Endothelial cell of umbilical vein (primary cell): ENCODE data around the gene SIDT1. TPM values are rescaled to one million over a fixed set of nuclear protein-coding genes. Genes with fewer than 3 reads are reported as not detected.

Experiments used
- BruUV-seq: library from RNA; stranded (reverse); fragments of 400-500 nt; replicated peaks from 2 replicates; lab custom pipeline; 2021; lab: Mats Ljungman, UMichigan
- CTCF ChIA-PET: fragments of 300-600, 350-600 bp; sonication (Branson Sonifier 250); formaldehyde crosslinking; loops from one replicate; lab custom pipeline; 2021; ENCODE audit warnings: antibody characterized with exemption, inconsistent platforms; lab: Charles Lee
- POLR2A ChIA-PET: fragments of 300-600, 350-600 bp; sonication (Branson Sonifier 250); formaldehyde crosslinking; loops from one replicate; lab custom pipeline; 2021; ENCODE audit warnings: antibody characterized with exemption, inconsistent platforms; lab: Charles Lee
- DNase-seq: peaks from one replicate; pipeline ENCODE4 v3.0.0-alpha.2; 2011; ENCODE audit warnings: low read depth, low spot score
- FAIRE-seq: peaks from 2 replicates; lab custom pipeline; 2011; peaks lifted over from hg19 to GRCh38; lab: Jason Lieb, UNC
- H2AFZ ChIP-seq: 2 replicates; pipeline ENCODE4 v1.6.0; 2012; ENCODE audit warnings: low read depth, low read length, control low read depth, inconsistent platforms
- H3K27ac ChIP-seq: 2 replicates; pipeline ENCODE4 v1.5.1; 2011; ENCODE audit warnings: low read depth, mild to moderate bottlenecking, control low read depth, low read length, moderate library complexity; ENCODE audit not compliant: insufficient read depth
- H3K27me3 ChIP-seq, 2 experiments: 2 replicates each; pipeline versions ENCODE4 v1.6.0 to v1.6.1; 2011; ENCODE audit warnings: low read length in 2 of 2, mixed read lengths in 1 of 2; ENCODE audit not compliant: control insufficient read depth in 2 of 2, insufficient read depth in 2 of 2
- H3K36me3 ChIP-seq, 2 experiments: 2 replicates in 1 of 2; 3 replicates in 1 of 2; pipeline ENCODE4 v1.5.1; 2011; ENCODE audit warnings: low read length in 2 of 2, mild to moderate bottlenecking in 1 of 2, moderate library complexity in 1 of 2; ENCODE audit not compliant: control insufficient read depth in 2 of 2, insufficient read depth in 2 of 2; ENCODE audit errors: extremely low read depth in 1 of 2
- H3K4me1 ChIP-seq: 3 replicates; pipeline ENCODE4 v1.5.1; 2011; ENCODE audit warnings: mild to moderate bottlenecking, low read length; ENCODE audit not compliant: control insufficient read depth, insufficient read depth; ENCODE audit errors: extremely low read depth
- H3K4me2 ChIP-seq: 2 replicates; pipeline ENCODE4 v1.6.1; 2011; ENCODE audit warnings: low read length, control low read depth, mixed read lengths; ENCODE audit not compliant: insufficient read depth
- H3K4me3 ChIP-seq, 3 experiments: fragments of 200-600 bp in 1 of 3; sonication (generic), shearing (Covaris generic) in 1 of 3; replicated peaks in 1 of 3; 2 replicates each; pipeline ENCODE4 v1.5.1; 2011 to 2016; ENCODE audit warnings: control low read depth in 3 of 3, low read length in 3 of 3, mild to moderate bottlenecking in 2 of 3, inconsistent platforms in 1 of 3, low read depth in 1 of 3, moderate library complexity in 1 of 3; ENCODE audit not compliant: insufficient read depth in 1 of 3
- H3K79me2 ChIP-seq: 2 replicates; pipeline ENCODE4 v1.6.0; 2012; ENCODE audit warnings: low read length, inconsistent platforms; ENCODE audit not compliant: control insufficient read depth, insufficient read depth
- H3K9ac ChIP-seq: replicated peaks from 2 replicates; pipeline ENCODE3; 2011; ENCODE audit warnings: low read length, control low read depth; ENCODE audit not compliant: insufficient read depth; ENCODE audit errors: extremely low read depth
- H3K9me1 ChIP-seq: replicated peaks from 3 replicates; pipeline ENCODE4 v1.6.0; 2011; ENCODE audit warnings: mild to moderate bottlenecking, low read length; ENCODE audit not compliant: control insufficient read depth, insufficient read depth; ENCODE audit errors: extremely low read depth
- H3K9me3 ChIP-seq: replicated peaks from 2 replicates; pipeline ENCODE4 v1.5.1; 2012; ENCODE audit warnings: low read length, inconsistent platforms; ENCODE audit not compliant: control insufficient read depth, insufficient read depth
- H4K20me1 ChIP-seq: replicated peaks from 2 replicates; pipeline ENCODE3; 2011; ENCODE audit warnings: mild to moderate bottlenecking, low read length; ENCODE audit not compliant: control insufficient read depth, insufficient read depth; ENCODE audit errors: extremely low read depth
- EZH2 ChIP-seq: IDR thresholded peaks from 2 replicates; pipeline ENCODE4 v1.6.1; 2012; ENCODE audit warnings: borderline replicate concordance, low read depth, mild to moderate bottlenecking, moderate library complexity, low read length, inconsistent platforms; ENCODE audit not compliant: severe bottlenecking
- FOS ChIP-seq: IDR thresholded peaks from 2 replicates; pipeline ENCODE4 v1.6.1; 2011; ENCODE audit warnings: mild to moderate bottlenecking, low read length, moderate library complexity, borderline replicate concordance; ENCODE audit not compliant: insufficient read depth
- GATA2 ChIP-seq: IDR thresholded peaks from 2 replicates; pipeline ENCODE4 v1.7.0; 2011; ENCODE audit warnings: low read depth, mild to moderate bottlenecking, moderate library complexity, mixed read lengths, low read length; ENCODE audit not compliant: insufficient read length, insufficient read depth
- JUN ChIP-seq: IDR thresholded peaks from 2 replicates; pipeline ENCODE4 v1.6.1; 2011; ENCODE audit warnings: borderline replicate concordance, low read depth; ENCODE audit not compliant: insufficient read length, insufficient read depth
- MAX ChIP-seq: IDR thresholded peaks from 2 replicates; pipeline ENCODE4 v1.6.1; 2011; ENCODE audit not compliant: insufficient read depth, insufficient read length
- MYC ChIP-seq: IDR thresholded peaks from one replicate; pipeline ENCODE4 v1.6.1; 2011; ENCODE audit warnings: mild to moderate bottlenecking, low read depth, low read length
- POLR2A ChIP-seq: IDR thresholded peaks from 2 replicates; pipeline ENCODE4 v1.6.1; 2012; ENCODE audit warnings: low read depth, mild to moderate bottlenecking, control low read depth, low read length
- POLR2AphosphoS5 ChIP-seq: IDR thresholded peaks from 2 replicates; pipeline ENCODE4 v1.6.1; 2012; ENCODE audit warnings: low read depth, mild to moderate bottlenecking, control low read depth, low read length, moderate library complexity; ENCODE audit not compliant: insufficient read depth
- dilution Hi-C: fragments of 300-500 bp; cut with MboI; formaldehyde crosslinking; loops from one replicate; pipeline ENCODE4 v1.15.0; 2019; ENCODE audit warnings: low sequenced_read_pairs; ENCODE audit not compliant: extremely low pct_ligation_motif_present
- intact Hi-C: fragments of 100-400 bp; cut with micrococcal nuclease; formaldehyde crosslinking; loops from one replicate; pipeline ENCODE4 v1.10.0; 2022
- polyA plus RNA-seq, 4 experiments: library from polyadenylated mRNA; depleted of rRNA in 3 of 4; stranded (reverse) in 3 of 4; unstranded in 1 of 4; fragments of >200 nt; gene quantifications; 2 replicates each; pipeline versions ENCODE4 v1.2.1 to v1.2.3, GENCODE V29; 2011 to 2012; ENCODE audit warnings: missing spikeins in 1 of 4
- total RNA-seq: library from RNA; stranded (reverse); gene quantifications from 2 replicates; pipeline ENCODE4 v1.2.3, GENCODE V29; 2021

SIDT1 gene
- total and polyA plus RNA-seq, 2 donors (not counting 3 experiments of a cell fraction or from before 2014, with no cell fraction given) = 0.07 TPM; not detected in 1

GRCh38 chr3:113541519-113541918, 9.2 kb downstream of the SIDT1 start:
- Histone ChIP-seq H3K27me3 (peaks cover 7 to 12% of the 10 kb centered on the region in 2 experiments), H3K9me3 (no peaks in the 10 kb centered on the region), H2AFZ (no peak overlapping the region), H3K9ac (no peak overlapping the region), H3K4me3 (no peak overlapping the region), H3K4me1 (no peaks in the 10 kb centered on the region), H3K79me2 (no peaks in the 10 kb centered on the region), H3K9me1 (no peaks in the 10 kb centered on the region), H4K20me1 (no peaks in the 10 kb centered on the region), H3K27ac (no peak overlapping the region), H3K36me3 (no peaks in the 10 kb centered on the region), H3K4me2 (no peak overlapping the region)
- ChIA-PET CTCF (interaction anchor here (1.1 kb wide), 1 partner anchor 48 kb away, joined by 3 read pairs; no protein-coding TSS in a partner anchor), POLR2A (interaction anchor here (0.8 kb wide), 1 partner anchor 27 kb away, joined by 5 read pairs; the partner anchor contains the start of gene SPICE1)
- DNase-seq (no peak), FAIRE-seq (no peak)
- TF ChIP-seq MAX (no peak), POLR2A (no peak), FOS (no peak), POLR2AphosphoS5 (no peak), EZH2 (no peak), MYC (no peak)
- BruUV-seq = no TSS peak
- intact Hi-C loops (no loop called here), dilution Hi-C loops (no loop called here)

DNA sequence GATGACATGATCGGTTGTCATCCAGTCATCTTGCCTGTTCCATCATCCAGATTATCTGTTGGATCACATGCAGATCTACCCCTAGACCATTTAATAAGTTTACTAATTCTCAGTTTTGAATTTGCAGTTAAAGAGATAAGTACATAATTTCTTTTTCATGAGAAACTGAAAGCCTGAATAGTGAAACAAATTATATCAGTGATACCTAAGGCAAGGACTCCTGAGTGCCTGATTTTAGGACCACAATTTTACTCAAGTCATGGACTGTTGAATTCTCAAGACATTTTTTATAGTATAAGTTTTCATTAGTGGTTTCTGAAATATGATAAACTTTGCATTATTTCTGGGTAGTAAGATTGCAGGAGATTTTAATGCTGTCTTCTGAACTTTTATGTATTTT, 13.2 kb downstream of the SIDT1 start:
- Histone ChIP-seq H4K20me1 (no peaks in the 10 kb centered on the region), H3K27me3 (peaks cover 7 to 19% of the 10 kb centered on the region in 2 experiments), H3K79me2 (no peaks in the 10 kb centered on the region), H3K9me3 (no peaks in the 10 kb centered on the region), H3K4me1 (no peaks in the 10 kb centered on the region), H3K4me3 (no peak overlapping the region), H2AFZ (no peak overlapping the region), H3K9ac (no peak overlapping the region), H3K27ac (no peak overlapping the region), H3K36me3 (no peaks in the 10 kb centered on the region), H3K4me2 (no peak overlapping the region), H3K9me1 (no peaks in the 10 kb centered on the region)
- TF ChIP-seq GATA2 (no peak), EZH2 (no peak), MAX (no peak), POLR2AphosphoS5 (no peak), FOS (no peak), POLR2A (no peak), JUN (no peak), MYC (no peak)
- ChIA-PET CTCF (interaction anchor here (1.3 kb wide), 1 partner anchor 18 kb away, joined by 4 read pairs; no protein-coding TSS in a partner anchor), POLR2A (no interaction called here)
- BruUV-seq = no TSS peak
- DNase-seq (no peak), FAIRE-seq (no peak)
- intact Hi-C loops (no loop called here), dilution Hi-C loops (no loop called here)
